Stimulated activated effector memory CD8-positive, alpha-beta T cell treated with anti-CD3 and anti-CD28 coated beads, Interleukin-12 subunit alpha, Interleukin-12 subunit beta, amount 100 ng/mL, for 72 hours (primary cell): ENCODE data around the gene CDH12.
"Not testable (repeated sequence)": the region's sequence is repeated elsewhere in the genome, so short reads cannot be mapped to it uniquely, and the experiment has no call there.

Source experiments
- ATAC-seq: fragments of 150-1000 bp; cut with Tn5 transposase; 2 replicates; pipeline ENCODE4 v1.10.0; 2021
- DNase-seq, 2 donors: peaks; one replicate each; pipeline ENCODE4 v3.0.0; 2021 to 2022; ENCODE audit warnings: low spot score in 2 of 2
- H3K27ac Mint-ChIP-seq: one replicate; pipeline ENCODE4 v1.8.0; 2022; ENCODE audit warnings: mild to moderate bottlenecking, mixed read lengths
- H3K36me3 Mint-ChIP-seq: one replicate; pipeline ENCODE4 v1.8.0; 2022; ENCODE audit warnings: mild to moderate bottlenecking, mixed read lengths
- H3K4me1 Mint-ChIP-seq: one replicate; pipeline ENCODE4 v1.8.0; 2022; ENCODE audit warnings: mixed read lengths
- H3K4me3 Mint-ChIP-seq: one replicate; pipeline ENCODE4 v1.8.0; 2022; ENCODE audit warnings: mild to moderate bottlenecking, mixed read lengths
- H3K9me3 Mint-ChIP-seq: one replicate; pipeline ENCODE4 v1.8.0; 2022; ENCODE audit warnings: mixed read lengths

The CDH12 gene

DNA sequence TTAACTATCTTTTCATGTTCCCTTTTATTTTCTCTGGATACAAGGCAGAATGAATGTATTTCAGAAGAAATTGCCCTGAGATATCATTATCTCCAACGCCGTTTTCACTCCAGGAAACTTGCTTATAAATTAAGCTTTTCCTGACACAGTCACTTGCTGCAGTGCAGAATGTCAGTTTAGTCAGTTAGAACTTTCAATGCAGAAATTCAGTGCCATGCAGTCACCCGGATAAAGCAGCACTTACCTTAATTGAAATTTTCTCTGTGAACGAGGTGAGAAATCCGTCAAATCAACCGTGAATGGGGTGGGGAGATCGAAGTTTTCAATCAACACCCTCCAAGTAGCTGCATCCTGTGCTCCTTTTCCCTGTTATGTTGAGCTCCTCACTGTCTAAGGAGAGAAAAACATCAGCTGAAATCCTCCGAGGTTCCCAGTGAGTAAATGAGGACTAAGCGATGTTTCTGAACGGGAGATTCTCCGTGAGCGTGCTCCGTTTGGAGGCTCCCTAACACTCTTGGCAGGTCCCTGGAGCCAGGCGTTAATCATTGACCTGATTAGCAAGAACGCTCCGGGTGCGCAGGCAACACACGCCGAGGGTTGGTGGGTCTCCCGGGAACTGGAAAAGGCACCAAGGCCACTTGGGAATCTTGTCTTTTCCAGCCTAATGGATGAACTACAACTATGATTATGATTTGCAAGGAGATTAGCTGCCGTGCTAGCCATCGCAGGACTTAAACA lies 640.7 kb downstream of the CDH12 start:
- H3K36me3 Mint-ChIP-seq, H3K27ac Mint-ChIP-seq, ATAC-seq, H3K9me3 Mint-ChIP-seq, H3K4me1 Mint-ChIP-seq, H3K4me3 Mint-ChIP-seq, DNase-seq: not testable (repeated sequence)

DNA sequence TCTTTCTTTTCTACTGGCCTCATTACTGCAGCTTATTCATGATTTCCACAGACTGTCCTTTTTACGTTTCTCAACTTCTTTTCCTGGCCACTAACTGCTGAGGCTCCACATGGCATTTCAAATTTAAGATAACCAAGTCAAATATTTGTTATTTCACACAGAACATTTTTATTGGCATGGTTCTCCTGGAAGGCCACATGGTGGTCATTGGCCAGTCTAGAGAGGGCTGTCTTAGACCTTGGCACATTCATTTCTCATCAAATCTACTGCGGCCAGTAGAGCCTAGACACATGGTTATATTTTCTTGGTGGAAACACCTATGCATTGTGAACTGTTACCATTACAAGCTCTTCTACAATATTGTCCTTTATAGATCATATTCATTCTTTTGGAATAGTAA lies 644.7 kb downstream of the CDH12 start:
- not testable (repeated sequence) for H3K36me3 Mint-ChIP-seq, ATAC-seq, H3K9me3 Mint-ChIP-seq, H3K27ac Mint-ChIP-seq, H3K4me3 Mint-ChIP-seq, DNase-seq, H3K4me1 Mint-ChIP-seq

DNA sequence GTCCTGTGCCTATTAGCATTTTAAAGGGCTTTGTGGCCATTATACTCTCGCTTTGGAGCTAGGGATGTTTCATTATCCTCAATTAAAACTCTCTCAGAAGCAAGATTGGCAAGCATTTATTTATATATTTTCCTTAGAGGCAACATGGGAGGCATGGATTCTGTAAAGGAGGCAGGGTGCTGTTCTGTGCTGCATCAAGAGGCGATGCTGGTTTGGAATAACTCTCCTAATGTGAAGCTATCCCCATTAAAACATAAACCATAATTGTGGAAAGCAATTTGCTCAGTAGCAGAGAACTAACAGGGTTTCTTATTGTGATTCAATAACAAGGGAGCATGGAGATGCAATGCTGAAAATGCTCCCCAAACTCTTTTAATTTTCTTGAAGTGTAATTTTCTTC lies 664.5 kb downstream of the CDH12 start:
- not testable (repeated sequence) for H3K36me3 Mint-ChIP-seq, H3K4me1 Mint-ChIP-seq, ATAC-seq, H3K4me3 Mint-ChIP-seq, H3K27ac Mint-ChIP-seq, DNase-seq
- peaks cover 17% of the 10 kb centered on the region for H3K9me3 Mint-ChIP-seq

DNA sequence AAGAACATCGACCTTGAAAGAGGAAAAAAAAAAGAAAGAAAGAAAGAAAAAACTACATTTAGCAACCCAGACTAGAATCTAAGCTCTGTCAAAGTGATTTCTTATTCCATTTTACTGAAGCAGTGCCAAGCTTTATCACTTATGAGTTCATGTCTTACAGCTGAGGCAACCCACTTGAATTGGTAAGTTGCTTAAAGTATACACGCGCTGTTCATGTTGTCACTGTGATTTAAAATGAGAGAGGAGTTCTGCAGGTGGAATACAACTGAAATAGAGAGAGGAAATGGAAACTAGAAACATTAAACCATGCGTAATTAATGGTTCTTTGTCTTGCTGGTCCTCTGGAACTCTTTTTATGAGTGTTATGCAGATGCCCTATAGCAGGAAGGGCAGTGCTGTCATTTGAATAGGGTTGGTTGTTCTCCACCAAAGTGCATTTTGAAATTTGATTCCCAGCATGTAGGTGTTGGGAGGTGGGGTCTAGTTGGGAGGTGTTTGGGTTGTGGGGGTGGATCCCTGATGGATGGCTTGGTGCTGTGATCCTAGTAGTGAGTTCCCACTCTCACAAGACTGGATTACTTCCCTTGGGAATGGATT lies 665.4 kb downstream of the CDH12 start:
- not testable (repeated sequence) for H3K4me1 Mint-ChIP-seq, H3K27ac Mint-ChIP-seq, H3K36me3 Mint-ChIP-seq, ATAC-seq, DNase-seq, H3K4me3 Mint-ChIP-seq
- peaks cover 16% of the 10 kb centered on the region for H3K9me3 Mint-ChIP-seq

DNA sequence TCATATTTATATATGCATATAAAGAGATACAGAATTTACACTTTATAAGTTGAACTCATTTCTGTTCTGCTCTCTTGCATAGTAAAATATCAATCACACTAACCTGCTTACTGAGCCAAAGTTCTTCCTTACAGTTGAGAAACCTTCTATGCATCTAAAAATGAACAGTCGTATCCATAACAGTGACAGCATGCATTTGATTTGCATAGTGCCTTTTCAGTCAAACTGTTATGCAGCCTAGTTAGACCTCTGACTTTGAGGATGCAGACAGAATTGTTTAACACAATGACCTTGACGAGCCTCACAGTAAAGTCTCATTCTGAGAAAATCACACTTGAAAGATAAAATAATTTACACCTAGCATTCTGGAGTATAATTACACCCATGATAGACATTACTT lies 683.9 kb downstream of the CDH12 start:
- not testable (repeated sequence) for H3K36me3 Mint-ChIP-seq, H3K4me1 Mint-ChIP-seq, ATAC-seq, H3K4me3 Mint-ChIP-seq, DNase-seq, H3K9me3 Mint-ChIP-seq, H3K27ac Mint-ChIP-seq

DNA sequence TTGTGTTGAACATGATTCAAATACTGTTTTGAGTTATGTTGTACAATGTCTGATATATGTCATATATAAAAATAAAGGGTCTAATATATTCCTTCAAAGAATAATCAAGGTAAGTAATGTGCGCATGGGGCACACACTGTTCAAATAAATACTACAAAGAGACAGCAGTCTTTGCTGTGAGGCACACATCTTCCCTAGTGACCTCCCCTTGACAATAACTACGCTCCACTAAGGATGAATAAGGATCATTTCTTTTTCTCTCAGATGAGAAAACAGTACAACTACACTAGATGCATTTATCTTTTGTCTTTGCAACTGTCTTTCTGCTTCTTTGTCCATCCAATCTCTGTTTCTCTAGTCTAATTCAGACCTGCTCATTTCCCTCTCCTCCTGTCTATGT lies 684.4 kb downstream of the CDH12 start:
- ATAC-seq, H3K27ac Mint-ChIP-seq, H3K4me1 Mint-ChIP-seq, H3K36me3 Mint-ChIP-seq, H3K4me3 Mint-ChIP-seq, H3K9me3 Mint-ChIP-seq, DNase-seq: not testable (repeated sequence)

DNA sequence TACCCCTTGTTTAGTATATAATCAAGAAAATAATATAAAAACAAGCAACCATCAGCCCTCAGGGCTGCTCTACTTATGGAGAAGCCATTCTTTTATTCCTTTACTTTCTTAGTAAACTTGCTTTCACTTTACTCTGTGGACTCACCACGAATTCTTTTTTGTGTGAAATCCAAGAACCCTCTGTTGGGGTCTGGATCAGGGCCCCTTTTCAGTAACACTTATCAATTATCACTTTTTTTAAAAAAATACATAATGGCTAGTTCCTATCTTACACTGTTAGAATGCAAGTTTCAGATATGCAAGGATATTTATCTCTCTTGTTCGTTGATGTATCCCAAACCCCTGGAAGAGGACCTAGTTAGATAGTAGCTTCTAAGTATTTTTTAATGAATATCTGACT lies 687.2 kb downstream of the CDH12 start:
- H3K9me3 Mint-ChIP-seq: peaks cover 14% of the 10 kb centered on the region
- not testable (repeated sequence) for ATAC-seq, H3K36me3 Mint-ChIP-seq, H3K4me3 Mint-ChIP-seq, DNase-seq, H3K4me1 Mint-ChIP-seq, H3K27ac Mint-ChIP-seq

DNA sequence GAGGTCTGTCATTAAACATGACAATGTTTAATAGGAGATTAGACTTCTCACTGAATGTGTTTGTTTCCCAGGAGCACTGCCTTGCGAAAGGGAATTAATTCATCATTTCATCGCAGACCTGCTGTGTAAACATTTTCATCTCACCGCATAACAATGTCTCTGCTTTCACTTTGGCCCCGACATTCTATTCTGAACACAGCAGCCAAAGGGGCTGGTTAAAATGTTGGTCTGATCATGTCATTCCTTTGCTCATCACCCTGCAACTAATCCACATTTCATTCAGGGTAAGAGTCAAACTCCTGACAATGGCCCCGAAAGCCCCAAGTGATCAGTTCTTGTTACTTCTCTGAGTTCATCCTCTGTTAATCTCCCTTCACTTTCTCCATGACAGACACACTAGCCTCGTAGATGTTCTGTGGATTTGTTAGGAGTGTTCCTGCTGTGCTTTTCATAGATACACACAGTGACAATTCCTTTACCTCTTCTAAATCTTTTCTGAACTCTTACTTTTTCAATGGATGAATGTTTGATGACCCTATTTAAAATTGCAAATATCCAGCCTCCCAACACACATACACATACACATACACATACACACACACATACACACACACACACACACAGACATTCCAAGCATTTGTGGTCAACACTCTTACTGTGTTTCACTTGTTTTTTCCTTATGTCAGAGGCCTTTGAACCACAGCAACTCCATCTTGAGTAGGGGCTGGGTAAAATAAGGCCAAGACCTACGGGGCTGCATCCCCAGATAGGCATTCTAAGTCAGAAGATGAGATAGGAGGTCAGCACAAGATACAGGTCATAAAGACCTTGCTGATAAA lies 688.0 kb downstream of the CDH12 start:
- not testable (repeated sequence) for ATAC-seq, H3K4me1 Mint-ChIP-seq, H3K27ac Mint-ChIP-seq, H3K4me3 Mint-ChIP-seq, DNase-seq, H3K36me3 Mint-ChIP-seq
- H3K9me3 Mint-ChIP-seq: peaks cover 14% of the 10 kb centered on the region

DNA sequence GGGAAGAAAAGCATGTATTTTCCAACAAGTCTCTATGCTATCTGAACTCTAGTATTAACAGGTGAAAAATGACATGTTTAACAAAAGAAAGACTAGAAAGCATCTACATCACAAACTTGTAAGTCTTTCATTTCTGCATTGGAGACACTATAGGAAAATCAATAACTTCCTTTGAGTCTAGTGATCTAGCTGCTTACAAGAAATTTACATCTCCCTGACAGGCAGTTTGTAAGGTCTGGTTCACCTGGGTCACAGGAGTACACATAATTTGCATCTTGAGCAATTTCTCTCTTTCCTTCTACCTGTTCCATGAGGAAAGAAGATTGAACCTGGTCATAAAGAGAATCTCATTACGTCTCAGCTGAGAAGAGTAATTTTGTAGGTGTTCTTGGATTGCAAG lies 696.2 kb downstream of the CDH12 start:
- not testable (repeated sequence) for H3K9me3 Mint-ChIP-seq, H3K4me1 Mint-ChIP-seq, DNase-seq, ATAC-seq, H3K4me3 Mint-ChIP-seq, H3K36me3 Mint-ChIP-seq, H3K27ac Mint-ChIP-seq

DNA sequence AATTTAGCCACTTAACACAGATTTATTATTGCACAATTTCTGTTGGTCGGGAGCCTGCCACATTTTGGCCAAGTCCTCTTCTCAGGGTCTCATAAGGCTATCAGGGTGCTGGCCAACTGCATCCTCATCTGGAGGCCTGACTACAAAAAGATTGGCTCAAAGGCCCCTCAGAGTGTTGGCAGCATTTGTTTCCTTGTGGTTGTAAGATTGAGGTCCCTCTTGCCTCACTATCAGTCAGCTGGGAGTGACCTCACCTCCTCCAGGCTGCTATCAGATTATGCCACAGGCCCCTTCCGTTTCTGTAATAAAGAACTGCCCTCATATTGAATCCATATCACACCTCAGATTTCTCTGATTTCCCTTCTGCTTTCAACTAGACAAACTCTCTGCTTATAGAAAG lies 698.4 kb downstream of the CDH12 start:
- H3K9me3 Mint-ChIP-seq: not testable (repeated sequence)

DNA sequence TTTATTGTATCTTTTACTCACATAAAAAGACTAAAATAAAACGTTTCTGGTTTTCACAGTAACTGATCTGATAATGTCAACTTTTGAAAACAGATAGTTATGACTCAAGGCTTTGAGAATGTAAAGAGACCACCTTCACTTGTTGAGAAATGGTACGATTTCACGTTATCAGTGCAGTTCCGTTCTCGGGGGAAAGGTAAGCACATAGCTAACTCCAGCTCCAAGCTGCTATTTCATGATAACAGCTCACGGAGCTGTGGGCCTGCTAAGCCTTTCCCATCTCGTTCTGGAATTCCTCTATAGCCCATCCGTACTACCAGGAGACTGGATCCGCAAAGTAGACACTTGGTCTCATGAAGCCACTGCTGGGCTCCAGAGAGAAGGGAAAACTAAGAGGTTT lies 701.3 kb downstream of the CDH12 start:
- DNase-seq, H3K4me3 Mint-ChIP-seq, H3K27ac Mint-ChIP-seq, ATAC-seq, H3K9me3 Mint-ChIP-seq, H3K4me1 Mint-ChIP-seq, H3K36me3 Mint-ChIP-seq: not testable (repeated sequence)

More for the DNA sequence above, 698.4 kb downstream of the CDH12 start:
- H3K4me1 Mint-ChIP-seq, H3K4me3 Mint-ChIP-seq, DNase-seq, H3K36me3 Mint-ChIP-seq, H3K27ac Mint-ChIP-seq, ATAC-seq: not testable (repeated sequence)

DNA sequence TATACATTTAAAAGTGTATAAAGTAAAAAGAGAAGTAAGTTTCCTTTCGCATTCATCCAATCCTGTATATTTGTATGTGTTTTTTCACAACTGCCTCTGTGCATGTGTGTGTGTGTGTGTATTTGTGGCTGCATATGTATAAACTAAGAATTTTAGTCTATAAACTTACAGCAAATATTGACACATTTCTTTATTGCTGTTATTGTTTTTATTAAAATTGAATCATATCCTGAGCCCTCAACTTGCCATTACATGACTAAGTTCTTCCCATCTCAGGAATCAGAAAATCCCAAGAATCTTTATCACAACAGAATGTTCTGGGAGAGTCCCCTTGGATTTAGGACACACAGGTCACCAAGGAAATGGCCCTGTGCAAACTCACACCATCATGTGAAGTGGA lies 712.7 kb downstream of the CDH12 start:
- not testable (repeated sequence) for H3K27ac Mint-ChIP-seq, H3K4me3 Mint-ChIP-seq, ATAC-seq, H3K9me3 Mint-ChIP-seq, H3K4me1 Mint-ChIP-seq, DNase-seq, H3K36me3 Mint-ChIP-seq

DNA sequence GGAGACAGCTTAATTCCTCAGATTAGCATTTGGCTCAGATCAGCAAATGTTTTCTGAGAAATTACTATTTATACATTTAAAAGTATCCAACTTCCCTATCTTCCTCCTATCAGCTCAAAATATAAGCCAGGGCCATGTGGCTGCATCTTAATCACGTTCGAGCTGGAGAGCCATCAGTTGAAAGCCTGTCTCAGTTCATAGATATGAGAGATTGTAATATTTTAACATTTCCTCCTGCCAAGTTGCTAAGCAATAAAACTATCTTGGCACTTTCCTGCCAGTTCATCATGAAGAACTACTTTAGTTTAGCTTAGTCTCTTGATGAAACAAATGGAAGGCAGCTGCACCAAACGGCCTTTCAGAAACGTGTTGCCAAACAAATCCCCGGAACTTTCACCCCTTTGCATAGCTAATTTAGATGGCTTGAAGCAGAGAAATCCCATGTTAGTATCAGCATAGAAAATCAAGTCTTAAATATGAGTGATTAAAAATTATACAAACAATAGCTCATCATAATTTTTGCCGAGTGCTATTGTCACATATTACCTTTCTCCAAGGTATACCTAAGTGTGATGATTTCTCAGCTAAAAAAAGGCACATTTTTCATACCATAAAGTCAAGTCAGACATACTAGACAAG lies 713.4 kb downstream of the CDH12 start:
- H3K36me3 Mint-ChIP-seq, ATAC-seq, H3K4me1 Mint-ChIP-seq, DNase-seq, H3K9me3 Mint-ChIP-seq, H3K27ac Mint-ChIP-seq, H3K4me3 Mint-ChIP-seq: not testable (repeated sequence)

DNA sequence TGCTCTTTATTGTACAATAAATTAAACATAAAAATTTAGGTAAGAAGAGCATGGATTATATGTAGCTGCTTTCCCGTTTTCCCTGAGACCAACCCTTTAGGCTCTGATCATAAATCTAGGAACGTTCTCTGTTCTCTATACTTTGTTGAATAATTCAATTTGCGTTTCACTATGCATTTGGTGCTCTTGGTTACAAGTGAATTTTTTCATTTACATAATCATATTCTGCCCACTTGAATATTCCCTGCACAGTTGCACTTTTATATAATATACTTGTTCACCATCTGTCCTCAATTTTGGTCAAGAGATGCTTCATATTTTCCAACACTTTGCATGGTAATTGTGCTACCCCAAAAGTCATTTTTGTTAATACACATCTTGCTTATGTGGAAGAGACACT lies 741.8 kb downstream of the CDH12 start:
- no peak for DNase-seq
- H3K4me1 Mint-ChIP-seq: no peaks in the 10 kb centered on the region
- no peak for ATAC-seq
- no peaks in the 10 kb centered on the region for H3K36me3 Mint-ChIP-seq
- peaks cover 13% of the 10 kb centered on the region for H3K9me3 Mint-ChIP-seq
- no peak overlapping the region for H3K27ac Mint-ChIP-seq
- no peak overlapping the region for H3K4me3 Mint-ChIP-seq

DNA sequence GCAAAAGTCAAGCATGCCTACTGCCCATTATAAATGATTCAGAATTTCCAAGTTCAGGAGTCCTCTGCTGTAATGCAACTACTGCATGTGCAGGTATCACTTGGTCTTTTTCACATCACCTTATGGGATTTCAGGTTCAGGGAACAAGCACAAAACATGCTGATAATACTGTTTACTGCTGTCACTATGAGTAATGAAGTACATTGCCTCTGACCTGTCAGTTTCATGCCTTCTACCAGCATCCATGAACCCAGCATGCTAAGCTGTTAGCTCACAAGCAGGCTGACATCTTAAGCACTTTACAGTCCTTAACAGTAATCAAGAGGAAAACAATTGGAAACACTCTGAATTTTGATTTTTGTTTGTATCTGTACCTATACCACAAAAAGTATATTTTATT lies 743.8 kb downstream of the CDH12 start:
- H3K4me3 Mint-ChIP-seq: no peak overlapping the region
- ATAC-seq (no peak), DNase-seq (no peak)
- H3K4me1 Mint-ChIP-seq: no peaks in the 10 kb centered on the region
- H3K9me3 Mint-ChIP-seq: peaks cover 13% of the 10 kb centered on the region
- no peak overlapping the region for H3K27ac Mint-ChIP-seq
- H3K36me3 Mint-ChIP-seq: no peaks in the 10 kb centered on the region
